Hypothalamus (tissue), 51 donors: ENCODE measurements around the gene PON3.

Source experiments
- DNase-seq, 51 donors: peaks; one replicate each; lab custom pipeline; 2025; lab: John Stamatoyannopoulos, UW

PON3 gene

DNA sequence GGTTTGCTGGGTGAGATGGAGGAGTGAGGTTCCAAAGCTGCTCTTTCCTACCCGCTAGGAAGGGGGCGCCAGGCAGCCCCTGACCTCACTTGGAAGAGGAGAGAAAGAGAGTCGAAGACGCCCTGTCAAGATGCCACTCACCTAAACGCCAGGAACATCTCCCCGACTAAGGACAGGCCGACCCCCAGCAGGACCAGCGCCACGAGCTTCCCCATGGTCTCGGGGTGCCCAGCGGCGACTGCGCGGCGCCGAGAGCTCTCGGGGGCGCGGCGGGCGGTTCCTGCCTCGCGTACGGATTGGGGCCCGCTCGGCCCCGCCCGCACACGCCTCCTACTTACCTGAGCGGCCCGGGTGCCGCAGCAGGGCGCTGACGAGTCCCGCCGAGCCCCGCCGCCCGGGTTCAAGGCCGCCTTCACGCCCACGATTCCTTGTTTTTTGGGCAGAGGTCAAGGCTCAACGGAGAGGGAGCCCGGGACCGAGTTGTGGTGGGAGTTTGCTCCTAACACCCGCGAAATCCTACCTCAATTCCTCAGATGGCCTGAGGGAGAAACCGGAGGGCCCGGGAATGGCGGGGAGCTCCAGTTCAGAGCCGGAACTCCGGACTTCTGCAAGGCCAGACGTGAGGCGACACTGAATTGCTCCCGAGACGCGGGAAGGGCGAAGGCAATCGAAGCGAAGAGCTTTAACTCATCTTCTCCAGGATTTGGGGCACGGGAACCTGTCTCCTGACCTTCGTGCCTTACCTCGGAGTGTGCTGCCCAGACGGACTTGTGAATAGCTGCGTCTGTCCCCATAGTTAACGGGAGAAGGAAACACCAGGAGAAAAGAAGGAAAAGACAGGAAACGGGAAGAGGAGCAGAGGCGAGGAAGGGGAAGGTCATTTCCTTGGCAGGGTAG, at the start of gene PON3:
TSS of gene PON3 (minus strand) at position 240 of the 897 bp plus-strand sequence. CDS start at position 215, 25 bp downstream.
- DNase-seq: no peak

DNA sequence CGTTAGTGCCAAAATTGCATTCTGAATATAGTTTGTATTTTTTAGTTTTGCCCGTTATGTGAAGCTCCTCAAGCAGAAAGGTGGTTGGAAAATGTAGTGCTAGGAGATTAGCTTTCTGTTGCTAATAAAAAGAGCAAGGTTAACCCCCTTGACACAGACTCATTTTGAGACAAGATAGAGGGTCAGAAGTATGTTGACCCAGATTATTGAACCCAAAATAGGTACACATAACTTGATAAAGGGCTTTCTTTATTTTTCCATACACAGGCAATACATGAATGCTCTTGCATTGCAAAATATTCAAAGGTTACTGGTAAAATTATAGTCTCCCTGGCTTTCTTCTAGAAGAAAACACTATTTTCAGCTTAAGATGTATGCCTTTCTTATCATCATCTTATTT, 48.6 kb upstream of the PON3 start:
- no peak for DNase-seq

DNA sequence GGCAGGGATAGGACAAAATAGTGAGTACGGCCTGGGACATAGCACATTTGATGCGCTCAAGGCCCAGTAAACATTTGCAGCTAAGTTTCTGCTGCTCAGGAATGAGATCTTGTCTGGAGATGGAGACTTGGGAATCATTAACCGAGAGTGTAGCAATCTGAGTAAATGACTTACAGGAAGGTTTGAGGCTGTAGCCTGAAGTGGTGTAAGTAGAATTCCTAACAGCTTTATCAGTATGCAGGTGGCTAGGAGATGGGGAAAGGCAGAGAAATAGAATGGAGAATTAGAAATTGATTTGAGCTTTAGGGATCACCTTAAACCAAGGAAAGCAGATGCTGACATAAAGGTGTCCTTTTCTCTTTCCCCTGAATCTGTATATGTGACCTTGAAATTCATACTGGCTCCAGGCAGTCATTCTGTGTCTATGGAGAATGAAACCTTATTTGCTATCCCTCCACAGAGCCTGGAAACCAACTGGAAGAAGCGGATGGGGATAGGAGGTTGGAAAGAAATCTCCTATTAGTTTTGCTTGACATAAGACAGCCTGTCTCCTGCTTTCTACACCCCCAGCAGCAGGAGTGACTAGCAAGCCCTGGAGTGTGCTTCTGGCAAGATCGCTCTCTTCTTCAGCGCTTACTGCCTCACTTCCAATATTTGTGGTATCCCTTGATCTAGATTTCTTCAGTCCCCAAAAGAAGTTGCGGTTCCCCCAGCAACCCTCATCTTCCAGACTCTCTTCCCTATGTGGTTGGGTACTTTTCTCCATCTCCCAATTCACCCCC, 45.1 kb upstream of the PON3 start:
- DNase-seq: no peak

DNA sequence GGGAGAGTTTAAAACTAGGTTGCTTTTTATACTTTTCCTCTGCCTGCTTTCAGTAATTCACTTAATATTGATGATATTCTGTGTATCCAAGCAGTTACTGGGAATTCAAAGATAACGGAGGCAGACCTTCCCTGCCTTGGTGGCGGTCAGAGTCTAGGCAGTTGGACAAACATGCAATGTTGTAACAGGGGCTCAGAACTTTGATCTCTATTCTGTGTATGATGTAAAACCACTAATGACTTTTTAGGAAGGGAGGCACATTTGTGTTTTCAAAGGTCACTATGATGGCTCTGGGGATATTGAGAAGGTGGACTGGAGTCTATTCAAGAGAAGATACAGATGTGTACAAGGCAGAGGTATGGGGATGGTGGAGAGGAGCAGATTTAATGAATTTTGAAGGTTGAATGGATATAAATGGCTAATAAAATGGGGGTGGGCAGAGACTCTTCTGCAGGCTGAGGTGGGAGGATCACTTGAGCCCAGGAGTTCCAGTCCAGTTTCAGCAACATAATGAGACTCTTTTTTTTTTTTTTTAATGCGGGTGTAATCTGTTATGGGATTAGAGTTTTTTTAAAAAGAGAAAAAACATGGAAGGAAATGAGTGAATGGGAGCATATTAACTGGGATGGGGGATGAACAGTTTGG, 44.3 kb upstream of the PON3 start:
- no peak for DNase-seq

DNA sequence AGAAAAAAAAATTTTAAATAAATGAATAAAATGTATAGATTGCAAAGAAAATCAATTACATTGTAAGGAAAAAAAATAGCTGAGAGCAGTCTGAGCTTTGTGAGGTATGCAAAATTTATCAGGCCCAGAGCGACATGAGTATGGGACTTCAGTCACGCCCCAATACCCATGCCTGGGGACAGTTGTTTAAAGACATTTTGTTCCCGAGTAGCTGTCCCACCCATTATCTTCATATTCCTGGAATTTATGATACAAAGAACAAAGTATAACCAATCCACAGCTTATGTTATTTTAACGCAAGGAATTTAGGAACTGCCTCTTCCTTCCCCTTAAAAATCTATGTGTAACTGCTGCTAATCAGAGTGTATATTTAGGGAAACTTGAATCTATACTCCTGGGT, 40.2 kb upstream of the PON3 start:
- DNase-seq: no peak

DNA sequence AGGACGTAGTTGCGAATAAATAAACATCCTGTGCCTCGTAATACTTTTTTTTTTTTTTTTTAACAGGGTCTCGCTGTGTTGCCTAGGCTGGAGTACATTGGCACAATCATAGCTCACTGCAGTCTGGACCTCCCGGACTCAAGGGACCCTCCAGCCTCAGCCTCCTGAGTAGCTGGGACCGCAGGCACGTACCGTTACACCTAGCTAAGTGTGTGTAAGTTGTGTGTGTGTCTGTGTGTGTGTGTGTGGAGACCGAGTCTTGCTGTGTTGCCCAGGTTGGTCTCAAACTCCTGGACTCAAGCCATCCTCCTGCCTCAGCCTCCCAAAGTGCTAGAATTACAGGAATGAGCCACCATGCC, 39.2 kb upstream of the PON3 start:
- DNase-seq: peak in 1 of 51 donors; percentile 4

DNA sequence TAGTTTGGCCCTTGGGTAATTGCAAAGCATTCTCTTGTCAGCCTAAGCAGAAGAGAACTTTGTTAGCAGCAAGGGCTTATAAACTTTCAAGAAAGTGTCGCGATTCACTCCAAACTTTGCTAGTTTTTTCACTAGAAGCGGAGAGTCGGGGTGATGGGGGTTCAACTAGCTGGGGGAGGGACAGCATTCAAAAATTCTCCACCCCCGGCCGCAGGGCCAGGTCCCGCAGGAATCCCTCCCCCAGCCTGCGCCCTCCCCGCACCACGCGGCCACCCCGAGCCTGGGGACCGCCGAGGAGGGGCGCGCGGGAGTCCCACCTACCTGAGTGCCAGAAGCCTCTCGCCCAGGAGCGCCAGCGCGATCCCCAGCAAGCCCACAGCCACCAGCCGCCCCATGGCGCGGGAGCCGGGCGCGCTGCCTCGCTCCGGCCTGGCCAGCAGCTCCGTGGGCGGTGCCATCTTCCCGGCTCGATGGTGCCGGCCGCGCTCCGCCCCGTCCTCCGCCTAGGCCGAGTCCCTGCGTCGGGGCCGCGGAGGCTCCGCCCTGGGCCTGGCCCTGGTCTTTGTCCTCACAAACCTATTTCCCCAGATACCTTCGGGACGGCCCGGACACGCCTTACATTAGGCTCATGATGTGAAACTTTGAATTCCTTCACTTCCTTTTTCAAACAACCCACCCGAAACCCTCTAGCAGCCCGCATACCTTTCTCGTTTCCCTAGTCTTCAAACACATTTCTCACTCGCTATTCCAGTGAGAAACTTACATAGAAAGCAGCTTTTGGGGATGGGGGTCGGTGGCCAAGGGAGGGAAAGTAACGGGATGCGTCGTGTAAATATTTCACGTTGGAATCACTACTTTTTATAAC, 38.6 kb upstream of the PON3 start, which contains the start of gene PON2:
TSS of gene PON2 (minus strand) at position 472 of the 865 bp plus-strand sequence. CDS start at position 395, 77 bp downstream.
- peak in 47 of 51 donors; percentile 13 to 87 (median 60) for DNase-seq

DNA sequence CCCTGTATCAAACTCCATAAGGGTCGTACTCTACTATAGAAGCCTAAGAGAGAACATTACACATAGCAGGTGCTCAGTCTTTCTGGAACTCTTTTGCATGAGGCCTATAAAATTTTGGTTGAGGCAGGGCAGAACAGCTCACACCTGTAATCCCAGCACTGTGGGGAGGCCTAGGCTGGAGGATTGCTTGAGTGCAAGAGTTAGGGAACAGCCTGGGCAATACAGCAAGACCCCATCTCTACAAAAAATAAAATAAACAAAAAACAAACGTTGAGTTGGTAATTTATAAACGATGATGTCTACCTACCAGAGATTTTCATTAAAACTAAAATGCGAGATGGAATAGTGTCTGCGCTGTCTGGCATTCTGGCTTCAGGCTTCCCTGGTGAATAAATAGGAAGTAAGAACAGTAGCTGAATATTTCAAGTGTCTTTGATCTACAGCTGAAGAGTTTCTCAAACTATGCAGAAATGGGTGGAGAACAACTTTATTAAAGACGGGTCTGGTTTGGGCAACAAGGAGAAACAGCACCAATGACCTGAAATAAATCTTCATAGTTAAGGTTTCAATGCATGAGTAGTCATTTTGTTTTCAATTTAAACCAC, 37.9 kb upstream of the PON3 start:
- DNase-seq: no peak

DNA sequence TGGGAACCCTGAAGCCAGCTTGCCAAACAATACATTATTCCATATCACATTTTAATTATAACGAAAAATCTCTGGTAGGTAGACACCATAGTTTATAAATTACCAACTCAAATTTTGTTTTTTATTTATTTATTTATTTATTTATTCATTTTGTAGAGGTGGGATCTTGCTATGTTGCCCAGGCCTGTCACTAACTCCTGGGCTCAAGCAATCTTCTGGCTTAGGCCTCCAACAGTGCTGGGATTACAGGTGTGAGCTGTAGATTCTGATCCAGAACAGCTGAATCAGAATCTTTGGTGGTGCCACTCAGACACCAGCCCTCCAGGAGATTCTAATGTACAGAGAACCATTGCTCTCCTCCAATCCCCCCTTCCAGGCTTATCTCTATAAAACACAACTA, 37.0 kb upstream of the PON3 start:
- DNase-seq: no peak

DNA sequence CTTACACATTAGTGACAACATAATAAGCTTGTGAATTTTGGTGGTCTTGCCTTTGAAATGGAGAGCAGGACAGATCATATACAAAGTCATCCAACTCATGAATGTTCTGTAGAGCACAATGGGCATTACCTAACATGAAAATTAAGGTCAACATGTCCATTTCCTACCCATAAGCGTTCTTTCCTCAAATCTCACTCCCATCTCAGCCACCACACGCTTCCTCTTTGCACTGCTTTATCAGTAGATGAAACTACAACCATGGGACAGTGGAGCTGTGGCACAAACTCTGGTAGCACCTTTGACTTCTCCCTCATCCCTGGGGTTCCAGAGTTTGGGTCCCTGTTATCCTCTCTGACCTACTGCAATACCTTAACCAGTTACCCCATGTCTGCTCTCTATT, 36.4 kb upstream of the PON3 start:
- DNase-seq: peak in 1 of 51 donors; percentile 4

DNA sequence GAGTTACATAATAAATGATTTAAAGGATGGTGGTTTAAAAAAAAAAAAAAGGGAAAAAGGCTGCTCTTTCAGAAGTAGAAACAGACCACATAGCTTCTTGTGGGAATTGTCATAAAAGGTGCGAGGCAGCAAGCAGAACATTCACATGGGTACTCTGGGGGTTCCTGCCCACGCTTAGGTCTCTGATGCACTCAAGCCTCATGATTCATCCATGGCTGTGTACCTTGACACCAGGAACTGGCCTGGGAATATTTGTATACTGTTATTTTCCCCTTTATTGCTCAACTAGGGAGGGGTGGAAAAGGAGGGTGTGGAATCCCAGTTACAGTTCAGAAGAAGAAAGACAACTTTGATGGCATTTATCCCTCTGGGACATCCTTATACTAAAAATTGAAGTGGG, 34.7 kb upstream of the PON3 start:
- no peak for DNase-seq

DNA sequence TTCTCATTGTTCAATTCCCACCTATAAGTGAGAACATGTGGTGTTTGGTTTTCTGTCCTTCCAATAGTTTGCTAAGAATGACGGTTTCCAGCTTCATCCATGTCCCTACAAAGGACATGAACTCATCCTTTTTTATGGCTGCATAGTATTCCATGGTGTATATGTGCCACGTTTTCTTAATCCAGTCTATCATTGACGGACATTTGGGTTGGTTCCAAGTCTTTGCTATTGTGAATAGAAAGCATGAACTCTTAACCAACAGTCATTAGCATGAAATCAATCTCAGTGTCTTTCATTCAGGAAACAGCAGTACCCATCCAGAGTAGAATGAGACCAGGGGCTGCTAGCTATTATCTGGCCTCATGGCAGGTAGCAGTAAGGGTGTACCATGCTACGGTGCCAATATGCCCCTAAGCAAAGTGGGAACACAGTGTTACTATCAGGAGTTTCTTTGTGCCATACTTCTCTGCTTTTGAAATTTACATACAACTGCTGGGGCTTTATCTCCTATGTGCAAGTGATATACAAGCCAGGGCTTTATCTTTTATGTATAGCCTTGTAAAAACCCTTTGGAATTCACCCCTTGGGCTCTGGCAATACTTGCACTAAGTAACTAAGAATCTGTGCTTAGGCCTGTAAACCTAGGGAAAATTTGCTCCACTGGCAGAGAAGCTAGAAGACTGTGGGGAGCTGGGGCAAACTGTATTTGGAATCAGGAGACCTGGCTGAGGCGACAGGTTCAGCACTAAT, 33.2 kb upstream of the PON3 start:
- no peak for DNase-seq

DNA sequence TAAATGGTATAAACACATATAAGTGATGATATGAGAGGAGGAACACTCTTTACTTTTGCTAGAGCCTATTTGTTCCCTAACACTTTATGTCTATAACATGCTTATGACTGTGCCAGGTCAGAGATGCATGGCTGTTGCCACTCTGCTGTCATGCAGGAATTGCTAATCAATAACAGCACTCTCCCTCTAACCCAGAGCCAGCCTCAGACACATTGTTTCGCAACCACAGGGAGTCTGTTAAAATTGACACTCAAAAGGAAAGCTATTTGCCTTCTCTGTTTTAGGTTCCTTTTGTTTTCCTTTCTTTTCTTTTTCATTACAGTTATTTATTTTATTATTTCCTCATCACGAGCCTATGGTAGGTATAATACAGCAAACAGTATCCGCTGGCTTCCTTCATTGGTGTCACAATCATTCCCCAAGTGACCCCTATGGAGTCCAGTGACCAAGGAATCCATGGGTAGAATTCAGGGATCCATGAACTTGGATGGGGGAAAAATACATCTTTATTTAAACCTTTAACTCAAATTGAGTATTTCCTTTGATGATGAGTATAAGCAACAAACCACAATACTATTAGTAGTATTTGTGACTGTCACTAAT, 31.8 kb upstream of the PON3 start:
- no peak for DNase-seq

DNA sequence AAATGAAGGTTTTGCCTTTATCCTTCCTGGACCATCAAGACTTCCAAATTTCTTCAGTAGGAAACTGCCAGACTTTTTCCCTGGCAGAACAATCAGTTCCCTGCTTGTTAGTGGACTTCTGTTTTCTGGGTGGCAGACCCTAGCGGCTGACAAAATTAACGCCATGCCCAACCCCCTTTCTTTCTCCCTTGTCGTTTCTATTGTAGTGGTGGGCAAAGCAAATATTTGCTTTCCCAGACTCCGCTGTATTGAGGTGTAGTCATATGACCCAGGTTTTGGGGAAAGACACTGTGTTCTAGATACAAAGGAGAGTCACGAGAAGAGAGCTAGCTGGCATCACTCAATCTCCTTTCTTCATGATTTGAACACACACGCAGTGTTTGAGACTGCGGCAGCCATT, 31.0 kb upstream of the PON3 start:
- DNase-seq: peak in 20 of 51 donors; percentile 4 to 66 (median 22)

DNA sequence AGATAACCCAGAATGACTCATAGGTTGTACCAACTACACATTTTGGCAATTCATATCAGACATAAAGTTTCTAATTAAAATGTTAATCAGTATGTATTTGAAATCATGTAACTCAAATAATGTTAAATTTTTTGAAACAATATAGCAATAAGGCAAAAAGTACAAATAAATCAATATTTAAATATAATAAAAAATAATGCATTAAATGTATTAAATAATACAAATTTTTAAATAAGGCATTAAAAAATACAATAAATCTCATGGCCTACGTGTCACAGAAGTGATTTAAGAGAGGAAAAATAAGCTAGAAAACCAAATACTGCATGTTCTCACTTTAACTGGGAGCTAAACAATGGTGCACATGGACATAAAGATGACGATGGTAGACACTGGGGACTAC, 29.5 kb upstream of the PON3 start:
- DNase-seq: no peak

DNA sequence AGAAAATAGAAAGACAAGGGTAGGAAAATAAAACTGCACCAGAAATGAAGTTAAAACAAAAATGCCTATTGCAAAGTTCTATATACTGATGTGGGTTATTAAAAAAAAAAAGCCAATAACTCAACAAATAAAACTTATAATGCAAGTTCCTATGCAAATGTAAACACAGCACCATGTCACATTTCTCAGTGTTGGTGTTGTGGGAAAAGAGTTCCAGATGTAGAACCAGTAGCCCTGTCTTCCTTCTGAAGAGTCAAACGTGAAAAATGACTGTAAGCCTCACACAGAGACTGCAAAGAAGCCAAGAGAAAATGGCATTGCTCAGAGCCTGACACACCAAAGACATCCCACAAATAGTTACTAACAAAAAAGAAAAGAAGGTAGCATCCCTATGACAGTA, 28.5 kb upstream of the PON3 start:
- no peak for DNase-seq

DNA sequence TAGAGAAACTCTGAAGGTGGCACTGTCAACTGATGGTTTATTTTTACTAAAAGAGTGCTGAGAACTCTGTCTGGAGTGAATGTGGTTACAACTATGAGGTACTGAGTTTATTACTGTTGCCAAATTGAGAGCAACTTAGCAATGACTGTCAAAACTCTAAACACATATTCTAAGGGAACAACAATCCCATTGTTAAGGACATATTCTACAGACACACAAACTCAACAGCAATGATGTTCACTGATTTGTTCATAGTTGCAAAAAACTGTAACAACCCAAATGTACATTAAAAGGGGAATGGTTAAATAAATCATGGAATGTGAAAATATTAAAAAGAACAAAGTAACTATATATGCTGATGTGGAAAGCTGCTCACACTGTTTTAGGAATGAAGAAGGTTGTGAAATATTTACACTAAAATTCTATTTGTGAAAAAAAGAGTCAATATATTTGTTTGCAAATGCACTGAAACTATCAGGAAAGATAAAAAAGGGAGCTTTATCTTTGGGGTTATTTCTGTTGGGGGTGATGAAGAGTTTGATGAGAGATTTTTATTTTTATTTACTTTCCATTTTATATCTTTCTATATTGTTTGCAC, 25.8 kb upstream of the PON3 start:
- no peak for DNase-seq
